ENCODE data around the gene DHX29.

Gene DHX29

DNA sequence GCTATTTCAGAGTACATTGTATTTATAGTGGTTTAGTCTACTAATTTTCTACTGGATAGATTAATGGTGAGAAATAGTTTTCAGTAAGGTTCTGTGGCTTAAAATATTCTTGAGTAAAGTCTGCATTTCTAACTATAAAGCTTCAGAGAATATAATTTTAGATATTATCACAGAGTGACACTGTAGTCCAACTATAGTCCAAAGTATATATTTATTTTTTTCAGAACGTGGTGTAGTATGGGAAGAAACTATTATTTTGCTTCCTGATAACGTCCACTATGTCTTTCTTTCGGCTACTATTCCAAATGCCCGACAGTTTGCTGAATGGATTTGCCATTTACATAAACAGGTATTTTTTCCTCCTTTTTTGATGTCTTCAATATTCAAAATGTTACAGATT lies 35.6 kb upstream of the DHX29 start:
- Histone ChIP-seq H3K36me3 (ENCODE audit: insufficient read depth) (peaks cover 6% of the 10 kb centered on the region; the same call in 1 of the 2 replicates), H4K20me1 (ENCODE audit: insufficient read depth) (no peaks in the 10 kb centered on the region), H2AFZ (ENCODE audit: low read depth) (no peak overlapping the region), H3K79me2 (ENCODE audit: insufficient read depth, low read depth) (peaks cover 8% of the 10 kb centered on the region; the same call in 1 of the 2 replicates), H3K4me3 (IDR thresholded peaks at IDR 0.05; ENCODE audit: insufficient read depth, low read depth, low read length) (no peak overlapping the region), H3K4me1 (ENCODE audit: low read depth, poor library complexity, severe bottlenecking) (peaks cover 10% of the 10 kb centered on the region), H3K27me3 (ENCODE audit: insufficient read depth, low read depth) (no peaks in the 10 kb centered on the region), H3K9ac (no peak overlapping the region), H3K4me2 (no peak overlapping the region), H3K27ac (no peak overlapping the region)
- TF ChIP-seq, protein P1, sequence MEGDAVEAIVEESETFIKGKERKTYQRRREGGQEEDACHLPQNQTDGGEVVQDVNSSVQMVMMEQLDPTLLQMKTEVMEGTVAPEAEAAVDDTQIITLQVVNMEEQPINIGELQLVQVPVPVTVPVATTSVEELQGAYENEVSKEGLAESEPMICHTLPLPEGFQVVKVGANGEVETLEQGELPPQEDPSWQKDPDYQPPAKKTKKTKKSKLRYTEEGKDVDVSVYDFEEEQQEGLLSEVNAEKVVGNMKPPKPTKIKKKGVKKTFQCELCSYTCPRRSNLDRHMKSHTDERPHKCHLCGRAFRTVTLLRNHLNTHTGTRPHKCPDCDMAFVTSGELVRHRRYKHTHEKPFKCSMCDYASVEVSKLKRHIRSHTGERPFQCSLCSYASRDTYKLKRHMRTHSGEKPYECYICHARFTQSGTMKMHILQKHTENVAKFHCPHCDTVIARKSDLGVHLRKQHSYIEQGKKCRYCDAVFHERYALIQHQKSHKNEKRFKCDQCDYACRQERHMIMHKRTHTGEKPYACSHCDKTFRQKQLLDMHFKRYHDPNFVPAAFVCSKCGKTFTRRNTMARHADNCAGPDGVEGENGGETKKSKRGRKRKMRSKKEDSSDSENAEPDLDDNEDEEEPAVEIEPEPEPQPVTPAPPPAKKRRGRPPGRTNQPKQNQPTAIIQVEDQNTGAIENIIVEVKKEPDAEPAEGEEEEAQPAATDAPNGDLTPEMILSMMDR (conservative IDR thresholded peaks at IDR 0.05; ENCODE audit: low read depth, low read length), result no peak

DNA sequence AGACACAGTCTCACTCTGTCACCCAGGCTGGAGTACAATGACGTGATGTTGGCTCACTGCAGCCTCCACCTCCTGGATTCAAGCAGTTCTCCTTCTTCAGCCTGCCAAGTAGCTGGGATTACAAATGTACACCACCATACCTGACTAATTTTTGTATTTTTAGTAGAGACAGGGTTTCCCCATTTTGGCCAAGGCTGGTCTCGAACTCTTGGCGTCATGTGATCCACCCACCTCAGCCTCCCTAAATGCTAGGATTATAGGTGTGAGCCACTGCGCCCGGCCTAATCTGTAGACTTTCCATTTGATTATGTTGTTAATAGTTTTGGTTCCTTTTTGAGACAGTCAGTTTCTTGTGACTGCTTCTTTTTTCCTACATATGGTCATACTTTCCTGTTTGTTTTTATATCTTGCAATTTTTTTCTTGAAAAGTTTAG lies 31.3 kb upstream of the DHX29 start:
- Histone ChIP-seq H3K36me3 (ENCODE audit: insufficient read depth) (0 out of 2 replicates have a peak, but pooled peaks cover 3% of the 10 kb centered on the region), H2AFZ (ENCODE audit: low read depth) (no peak overlapping the region), H3K4me3 (IDR thresholded peaks at IDR 0.05; ENCODE audit: insufficient read depth, low read depth, low read length) (no peak overlapping the region), H3K4me2 (no peak overlapping the region), H3K79me2 (ENCODE audit: insufficient read depth, low read depth) (peaks cover 19% of the 10 kb centered on the region; the same call in 1 of the 2 replicates), H3K27me3 (ENCODE audit: insufficient read depth, low read depth) (no peaks in the 10 kb centered on the region), H4K20me1 (ENCODE audit: insufficient read depth) (no peaks in the 10 kb centered on the region), H3K27ac (no peak overlapping the region), H3K9ac (no peak overlapping the region), H3K4me1 (ENCODE audit: low read depth, poor library complexity, severe bottlenecking) (peaks cover 13% of the 10 kb centered on the region)
- TF ChIP-seq, protein P1 (conservative IDR thresholded peaks at IDR 0.05; ENCODE audit: low read depth, low read length), result no peak

DNA sequence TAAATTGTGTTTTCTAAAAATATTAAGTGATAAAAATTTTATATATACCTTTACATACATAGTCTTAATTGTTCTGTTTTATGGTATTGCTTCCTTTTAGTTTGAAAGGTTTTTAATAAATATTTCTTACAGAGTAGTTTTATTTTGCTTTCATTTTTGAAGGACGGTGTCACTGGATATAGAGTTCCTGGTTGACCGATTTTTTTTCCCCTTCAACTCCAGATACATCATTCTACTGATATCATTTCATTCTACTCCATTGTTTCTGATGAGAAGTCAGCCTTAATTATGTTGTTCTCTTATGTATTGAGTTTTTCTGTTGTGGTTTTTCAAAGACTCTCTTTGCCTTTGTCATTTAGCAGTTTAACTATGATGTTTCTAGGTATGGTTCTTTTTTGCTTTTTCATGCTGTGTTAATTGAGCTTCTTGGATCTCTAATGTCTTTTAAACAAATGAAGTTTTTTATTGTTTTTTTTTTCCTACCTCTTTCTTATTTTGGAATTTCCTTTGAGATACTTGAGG lies 30.7 kb upstream of the DHX29 start:
- Histone ChIP-seq H3K9ac (no peak overlapping the region), H3K4me1 (ENCODE audit: low read depth, poor library complexity, severe bottlenecking) (peaks cover 13% of the 10 kb centered on the region), H3K4me3 (IDR thresholded peaks at IDR 0.05; ENCODE audit: insufficient read depth, low read depth, low read length) (no peak overlapping the region), H2AFZ (ENCODE audit: low read depth) (no peak overlapping the region), H3K79me2 (ENCODE audit: insufficient read depth, low read depth) (peaks cover 22% of the 10 kb centered on the region; the same call in 1 of the 2 replicates), H4K20me1 (ENCODE audit: insufficient read depth) (no peaks in the 10 kb centered on the region), H3K4me2 (no peak overlapping the region), H3K27me3 (ENCODE audit: insufficient read depth, low read depth) (no peaks in the 10 kb centered on the region), H3K27ac (no peak overlapping the region), H3K36me3 (ENCODE audit: insufficient read depth) (peaks cover 3% of the 10 kb centered on the region; the same call in 1 of the 2 replicates)
- TF ChIP-seq, protein P1 (conservative IDR thresholded peaks at IDR 0.05; ENCODE audit: low read depth, low read length), result no peak

DNA sequence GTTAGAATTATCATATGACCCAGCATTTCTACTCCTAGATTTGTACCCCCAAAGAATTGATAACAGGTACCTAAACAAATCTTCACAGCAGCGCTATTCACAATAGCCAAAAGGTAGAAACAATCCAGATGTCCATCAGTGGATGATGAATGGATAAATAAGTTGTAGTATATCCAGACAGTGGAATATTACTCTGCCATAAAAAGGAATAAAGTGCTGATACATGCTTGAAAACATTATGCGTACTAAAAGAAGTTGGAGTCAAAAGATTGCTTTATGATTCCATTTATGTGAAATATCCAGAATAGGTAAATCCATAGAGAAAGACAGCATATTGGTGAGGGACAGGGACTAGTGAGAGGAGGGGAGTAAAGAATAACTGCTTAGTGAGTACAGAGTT lies 26.3 kb upstream of the DHX29 start:
- Histone ChIP-seq H3K36me3 (ENCODE audit: insufficient read depth) (peaks cover 3% of the 10 kb centered on the region; the same call in 1 of the 2 replicates), H3K79me2 (ENCODE audit: insufficient read depth, low read depth) (peaks cover 29% of the 10 kb centered on the region; the same call in 1 of the 2 replicates), H3K4me2 (no peak overlapping the region), H3K4me3 (IDR thresholded peaks at IDR 0.05; ENCODE audit: insufficient read depth, low read depth, low read length) (no peak overlapping the region), H3K4me1 (ENCODE audit: low read depth, poor library complexity, severe bottlenecking) (peaks cover 13% of the 10 kb centered on the region), H4K20me1 (ENCODE audit: insufficient read depth) (no peaks in the 10 kb centered on the region), H3K9ac (no peak overlapping the region), H2AFZ (ENCODE audit: low read depth) (no peak overlapping the region), H3K27ac (no peak overlapping the region), H3K27me3 (ENCODE audit: insufficient read depth, low read depth) (no peaks in the 10 kb centered on the region)
- TF ChIP-seq, protein P1 (conservative IDR thresholded peaks at IDR 0.05; ENCODE audit: low read depth, low read length), result no peak

Measured in KMS-11 (cell line).